GM18526 (cell line): Measurements from ENCODE around the gene GPRIN1.

Experiments used
- POLR2A ChIP-seq: IDR thresholded peaks from 3 replicates; pipeline ENCODE4 v1.6.1; 2011; ENCODE audit not compliant: insufficient read length; ENCODE audit errors: extremely low read depth

The GPRIN1 gene

DNA sequence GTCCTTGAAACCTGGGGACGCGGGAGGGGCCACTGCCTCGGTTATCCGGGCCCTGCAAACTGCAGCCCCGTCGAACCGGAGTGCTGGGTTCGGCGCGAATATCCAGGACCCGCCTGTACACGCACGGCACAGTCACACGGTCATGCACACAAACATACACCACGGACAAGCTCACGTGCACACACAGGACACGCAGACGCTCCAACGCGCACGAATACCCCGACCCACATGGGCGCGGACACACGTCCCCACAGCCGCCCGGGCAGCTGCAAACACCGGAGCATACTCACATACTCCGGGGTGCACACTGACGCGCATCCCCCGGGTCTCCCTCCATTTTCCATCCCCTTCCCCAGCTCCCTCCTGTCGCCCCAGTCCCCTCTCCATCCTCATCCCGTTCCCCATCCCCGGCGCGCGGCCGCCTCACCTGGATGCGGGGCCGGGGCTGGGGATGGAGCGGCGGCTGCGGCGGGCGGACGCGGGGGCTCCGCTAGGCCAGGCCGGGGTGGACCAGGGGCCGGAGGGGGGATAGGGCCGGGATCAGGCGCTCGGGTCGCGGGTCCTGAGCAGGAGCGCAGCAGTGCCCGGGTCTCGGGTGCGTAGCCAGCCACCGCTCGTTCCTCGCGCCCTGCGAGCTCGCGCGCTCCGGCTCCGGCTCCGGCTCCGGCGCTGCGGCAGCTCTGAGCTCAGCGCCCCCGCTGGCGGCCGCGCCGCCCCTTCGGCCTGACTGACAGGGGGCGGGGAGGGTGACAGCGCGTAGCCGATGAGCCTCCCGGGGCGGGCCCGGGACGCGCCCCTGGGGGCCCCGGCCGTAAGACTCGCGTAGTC, 20.1 kb upstream of the GPRIN1 start, which contains the start of the genes EIF4E1B and SNCB:
Gene EIF4E1B (plus strand): TSS at position 823 of the 828 bp plus-strand sequence. CDS start 12,113 bp downstream, outside the sequence.
Gene SNCB (minus strand): TSS at position 682 of the 828 bp plus-strand sequence. CDS start 880 bp downstream, outside the sequence.
- TF ChIP-seq POLR2A = no peak

DNA sequence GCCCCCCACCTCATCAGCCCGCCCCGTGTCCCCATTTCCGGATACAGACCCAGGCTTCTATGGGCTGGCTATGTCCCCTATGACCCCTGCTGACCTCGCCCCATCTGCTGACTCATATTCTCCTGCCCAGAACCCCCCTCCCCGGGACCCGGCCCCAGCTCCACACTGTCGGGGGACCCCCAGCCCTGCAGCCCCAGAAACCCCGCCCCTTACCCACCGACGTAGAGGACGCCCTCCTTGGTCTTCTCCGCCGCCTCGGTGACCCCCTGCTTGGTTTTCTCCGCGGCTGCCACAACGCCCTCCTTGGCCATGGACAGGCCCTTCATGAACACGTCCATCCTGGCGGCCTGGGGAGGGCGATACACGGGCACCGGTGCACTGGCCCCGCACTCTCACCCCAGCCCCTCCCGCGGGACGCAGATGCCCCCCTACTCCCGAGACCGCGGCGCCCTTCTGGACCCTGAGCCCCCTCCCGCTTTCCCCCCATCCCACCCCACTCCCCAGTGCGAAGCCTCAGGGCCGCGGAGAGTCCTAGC, 19.4 kb upstream of the GPRIN1 start:
- TF ChIP-seq POLR2A = no peak

DNA sequence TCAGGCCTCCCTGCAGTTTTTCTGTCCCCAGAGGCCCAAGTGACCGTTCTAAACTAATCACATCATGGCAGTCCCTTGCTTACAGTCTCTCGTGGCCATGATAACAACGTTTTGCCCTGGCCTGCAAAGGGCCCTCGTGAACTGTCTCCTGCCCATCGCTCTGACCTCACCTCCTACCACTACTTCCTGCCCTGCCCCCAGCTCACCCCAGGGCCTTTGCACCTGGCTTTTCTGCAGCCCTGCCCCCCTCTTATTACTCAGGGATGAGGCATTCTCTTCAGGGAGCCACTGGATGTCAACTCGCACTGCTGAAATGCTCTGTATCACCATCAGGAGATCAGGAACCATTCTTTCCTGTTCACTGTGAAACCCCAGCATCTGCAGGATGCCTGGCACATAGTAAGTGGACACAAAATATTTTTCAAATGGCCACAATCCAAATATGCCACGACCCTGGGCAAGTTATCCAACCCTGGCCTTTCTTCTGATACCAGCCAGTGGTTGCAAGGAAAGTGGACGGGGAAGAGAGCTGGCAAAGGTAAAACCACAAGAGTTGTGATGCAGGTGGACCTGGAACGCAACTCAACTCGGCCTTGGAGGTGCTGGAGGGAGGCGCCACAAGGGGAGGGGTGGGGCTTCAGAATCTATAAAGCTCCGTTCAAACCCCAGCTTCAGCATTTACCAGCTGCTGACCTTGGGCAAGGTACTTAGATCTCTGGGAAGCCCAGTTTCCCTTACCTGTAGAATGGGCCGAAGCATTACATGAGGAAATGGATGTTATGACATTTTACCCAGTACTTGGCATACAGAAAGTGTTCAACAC, 18.7 kb upstream of the GPRIN1 start:
- no peak for TF ChIP-seq POLR2A

DNA sequence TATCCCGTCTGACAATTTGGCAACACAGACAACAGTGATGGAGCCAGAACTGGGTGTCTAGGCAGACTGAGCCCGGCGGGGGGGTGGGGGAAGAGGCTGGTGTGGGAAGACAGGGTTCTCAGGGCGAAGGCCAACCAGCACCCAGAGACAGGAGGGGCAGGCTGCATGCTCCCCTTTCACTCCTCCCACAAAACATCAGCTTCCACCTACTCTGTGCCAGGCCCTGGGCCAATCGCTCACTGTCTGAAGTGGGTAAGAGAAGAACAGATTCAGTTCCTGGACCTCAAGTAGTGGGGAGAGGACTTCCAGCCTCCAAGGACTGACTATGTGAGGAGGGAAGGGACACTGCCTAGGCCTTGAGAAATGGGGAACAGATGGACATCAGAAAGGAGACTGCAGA, 17.6 kb upstream of the GPRIN1 start:
- no peak for TF ChIP-seq POLR2A

DNA sequence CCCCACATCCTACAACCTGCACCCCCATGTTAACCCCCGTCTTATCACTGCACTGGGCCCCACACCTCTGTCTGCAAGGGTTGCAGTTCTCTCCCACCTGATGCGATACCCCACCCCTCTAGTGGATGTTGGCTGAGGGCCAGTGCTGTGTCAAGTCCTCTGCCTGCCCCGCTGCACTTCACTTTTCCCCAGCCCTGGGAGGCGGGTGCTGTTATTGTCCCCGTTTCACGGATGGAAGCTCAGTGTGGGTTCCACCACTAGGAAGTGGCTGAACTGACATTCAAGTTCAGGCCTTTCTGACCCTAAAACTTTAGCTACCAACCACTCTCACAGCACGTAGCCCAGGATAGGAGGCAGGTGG, 16.9 kb upstream of the GPRIN1 start:
- TF ChIP-seq POLR2A = no peak

DNA sequence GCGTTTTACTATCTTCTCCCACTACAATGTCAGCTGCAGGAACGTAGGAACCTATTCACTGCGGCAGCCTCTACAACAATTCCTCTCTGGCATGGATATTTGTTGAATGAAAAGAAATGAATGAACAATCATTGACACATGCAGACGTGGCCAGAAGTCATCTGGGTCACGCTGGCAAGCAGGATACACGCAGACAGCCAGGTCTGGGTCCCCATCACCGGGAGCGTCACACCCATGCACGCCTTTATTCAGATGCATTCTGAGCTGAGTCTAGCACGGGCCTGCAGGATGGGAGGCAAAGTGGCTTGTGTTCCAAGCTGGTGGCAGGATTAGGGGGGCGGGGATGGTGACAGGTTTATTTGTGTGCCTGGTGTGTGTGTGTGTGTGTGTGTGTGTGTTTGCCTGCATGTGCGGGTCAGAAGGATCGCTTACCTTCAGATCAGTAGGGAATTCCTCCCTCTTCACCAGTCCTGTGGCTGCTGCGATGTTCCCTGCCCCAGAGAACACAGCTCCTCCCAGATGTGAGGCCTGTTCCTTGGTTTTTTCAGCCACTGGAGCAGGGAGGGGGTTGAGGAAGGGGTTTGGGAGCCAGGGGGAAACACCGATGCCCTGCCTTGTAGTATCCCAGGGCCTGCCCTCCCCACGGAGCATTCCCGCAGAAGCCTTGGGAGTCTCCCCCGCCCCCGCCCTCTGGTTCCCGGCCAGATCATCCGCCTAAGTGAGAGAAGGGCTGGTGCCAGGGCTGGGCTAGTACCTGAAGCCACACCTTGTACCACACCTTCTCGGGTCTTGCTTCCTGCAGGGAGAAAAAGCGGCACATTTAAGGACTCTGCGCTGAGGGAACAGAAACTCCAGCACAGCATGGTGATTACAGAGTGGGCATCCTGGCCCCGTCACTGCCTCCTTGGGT, 16.3 kb upstream of the GPRIN1 start:
- no peak for TF ChIP-seq POLR2A

DNA sequence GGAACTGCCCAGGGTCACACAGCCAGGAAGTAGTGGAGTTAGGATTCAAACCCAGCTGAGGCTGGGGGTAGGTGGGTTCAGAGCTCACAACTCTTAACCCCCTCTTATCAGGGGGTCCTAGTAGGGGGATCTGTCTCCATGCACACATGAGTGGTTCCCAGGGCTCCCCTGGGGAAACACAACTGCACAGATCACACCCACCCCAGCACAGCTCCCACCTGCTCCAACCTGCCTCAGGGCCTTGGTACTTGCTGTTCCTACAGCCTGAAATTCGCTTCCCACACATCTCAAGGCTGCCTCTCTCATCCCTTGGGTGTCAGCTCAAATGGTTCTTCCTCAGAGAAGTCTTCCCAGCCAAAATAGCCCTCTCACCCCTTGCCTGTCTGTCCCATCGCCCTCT, 15.6 kb upstream of the GPRIN1 start:
- TF ChIP-seq POLR2A = no peak

DNA sequence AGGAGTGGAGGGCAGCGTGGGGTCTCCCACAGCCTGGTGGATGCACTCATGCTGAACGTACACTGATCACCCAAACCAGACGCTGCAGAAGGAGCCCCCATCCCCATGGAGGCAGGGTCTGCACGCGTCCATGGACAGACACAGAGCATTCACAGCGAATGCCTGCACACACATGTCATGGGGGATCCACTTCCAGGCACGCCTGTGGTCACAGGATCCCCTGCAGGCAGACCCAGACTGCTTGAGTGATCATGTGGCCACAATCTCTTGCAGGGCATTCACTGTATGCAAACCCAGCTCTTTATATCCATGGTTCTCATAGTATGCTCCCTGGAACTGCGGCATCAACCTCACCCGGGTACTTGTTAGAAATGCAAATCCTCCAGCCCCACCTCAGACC, 15.0 kb upstream of the GPRIN1 start:
- no peak for TF ChIP-seq POLR2A

DNA sequence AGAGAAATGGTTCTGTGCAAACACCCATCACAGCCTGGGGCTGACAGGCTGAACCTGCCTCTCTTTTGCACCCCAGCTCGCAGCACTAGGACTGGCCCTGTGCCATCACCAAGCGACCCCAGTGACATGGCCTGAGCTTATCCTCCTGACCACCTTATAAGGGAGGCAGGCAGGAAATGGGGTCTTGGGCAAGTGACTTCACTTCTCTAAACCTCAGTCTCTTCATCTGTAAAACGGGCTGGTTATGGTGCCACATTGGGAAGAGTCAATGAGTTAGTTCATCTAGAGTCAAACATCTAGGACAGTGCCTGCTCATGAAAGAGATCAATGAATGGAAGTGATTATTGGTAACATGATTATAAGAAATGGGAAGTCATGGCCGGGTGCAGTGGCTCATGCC, 14.2 kb upstream of the GPRIN1 start:
- no peak for TF ChIP-seq POLR2A

DNA sequence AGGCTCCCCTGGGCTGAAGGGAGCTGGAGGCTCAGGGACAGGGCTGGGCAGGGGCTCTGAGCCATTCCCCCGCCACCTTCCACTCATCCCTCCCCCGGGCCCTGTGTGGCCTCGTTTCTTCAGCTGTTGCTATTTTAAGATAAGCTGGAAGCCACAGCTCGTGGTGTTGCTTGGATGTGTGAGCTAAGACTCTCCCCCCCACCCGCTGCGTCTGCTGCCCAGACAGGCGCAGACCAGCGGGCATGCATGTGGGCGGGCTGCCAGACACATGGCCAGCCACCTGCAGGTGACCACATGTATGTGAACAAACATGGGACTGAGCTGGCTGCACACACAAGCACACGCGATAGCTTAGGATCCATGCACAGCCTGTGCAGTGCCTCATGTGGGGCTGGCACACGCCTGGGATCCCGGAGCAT, 11.7 kb upstream of the GPRIN1 start:
- TF ChIP-seq POLR2A = no peak

DNA sequence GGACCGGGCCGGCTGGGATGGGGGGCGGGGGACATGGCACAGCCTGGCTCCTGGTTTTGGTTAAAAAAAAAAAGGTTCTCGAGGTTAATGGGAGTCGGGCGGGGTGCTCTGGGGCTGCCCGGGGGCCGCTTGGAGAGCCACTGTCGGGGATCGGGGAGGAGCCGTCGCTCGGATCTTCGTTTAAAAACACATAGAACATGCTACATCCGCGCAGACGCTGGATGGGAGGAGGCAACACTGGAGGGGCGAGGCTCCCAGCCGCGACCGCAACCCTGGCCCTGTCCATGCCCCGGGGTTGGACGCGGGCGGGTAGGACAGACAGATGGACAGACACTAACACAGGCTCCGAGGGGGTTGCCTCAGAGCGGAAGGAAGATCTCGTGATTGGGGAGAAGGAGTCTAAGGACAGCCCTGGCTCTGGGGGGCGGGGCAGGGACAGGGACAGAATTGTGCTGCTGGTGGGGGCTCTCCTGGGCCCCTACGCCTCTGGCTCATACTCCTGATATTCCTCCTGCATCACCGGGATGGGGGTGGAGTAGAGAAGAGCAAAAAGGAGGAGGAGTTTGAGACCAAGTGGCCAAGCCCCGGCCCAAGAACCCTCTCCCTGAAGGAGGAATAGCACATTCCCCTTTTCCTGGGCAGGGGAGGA, 10.5 kb upstream of the GPRIN1 start:
- TF ChIP-seq POLR2A = no peak

DNA sequence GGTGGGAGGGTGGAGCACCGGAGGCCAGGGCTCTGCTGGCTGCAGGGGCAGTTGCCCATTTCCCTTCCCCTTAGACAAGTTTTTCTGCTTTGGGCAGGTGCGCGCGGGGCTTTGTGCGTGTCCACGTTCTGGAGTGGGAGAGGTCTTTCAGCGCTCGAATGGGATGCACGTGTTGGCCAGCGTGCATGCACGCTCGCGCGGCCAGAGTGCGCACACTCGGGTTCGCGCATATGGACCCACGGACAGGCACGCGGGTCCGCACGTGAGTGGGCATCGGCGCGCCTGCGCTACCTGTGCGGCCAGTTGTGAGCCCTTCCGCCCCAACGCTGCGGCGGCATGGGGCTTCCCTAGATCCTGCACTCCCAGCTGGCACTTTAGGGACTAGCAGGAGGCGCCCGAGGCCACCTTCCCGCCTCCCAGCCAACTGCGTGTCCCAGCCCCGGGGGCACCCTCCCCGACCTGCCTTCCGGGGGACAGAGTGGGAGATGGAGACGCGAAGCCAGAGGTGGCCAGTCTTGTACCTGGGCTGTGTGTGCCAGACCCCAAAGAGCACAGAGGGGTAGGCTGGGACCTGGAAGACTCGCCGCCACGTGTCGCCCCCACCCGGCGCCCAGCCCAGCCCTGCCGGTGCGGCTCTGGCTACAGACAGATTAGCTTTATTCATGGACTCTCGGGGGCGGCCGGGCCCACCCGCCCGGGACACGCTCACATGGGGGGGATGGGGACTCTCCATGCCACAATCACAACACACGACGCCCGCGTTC, 9.8 kb upstream of the GPRIN1 start:
- no peak for TF ChIP-seq POLR2A

DNA sequence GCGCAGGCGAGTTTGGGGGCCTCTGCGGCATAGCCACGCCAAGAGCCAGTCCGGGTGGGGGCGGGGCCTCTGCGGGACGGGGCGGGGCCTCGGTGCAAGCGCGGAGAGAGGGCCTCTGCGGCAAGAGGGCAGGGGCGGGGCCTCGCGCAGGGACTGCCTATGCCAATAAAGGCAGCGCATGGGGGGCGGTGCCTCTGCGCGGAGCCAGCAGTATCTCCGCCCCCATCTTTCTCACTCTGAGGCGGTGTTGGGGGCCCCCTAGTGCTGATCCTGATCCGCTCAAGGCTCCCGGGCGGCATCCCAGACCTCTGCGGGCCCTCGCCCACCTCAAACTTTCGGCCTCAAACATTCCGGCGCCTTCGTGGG, 9.2 kb upstream of the GPRIN1 start:
- TF ChIP-seq POLR2A = no peak

DNA sequence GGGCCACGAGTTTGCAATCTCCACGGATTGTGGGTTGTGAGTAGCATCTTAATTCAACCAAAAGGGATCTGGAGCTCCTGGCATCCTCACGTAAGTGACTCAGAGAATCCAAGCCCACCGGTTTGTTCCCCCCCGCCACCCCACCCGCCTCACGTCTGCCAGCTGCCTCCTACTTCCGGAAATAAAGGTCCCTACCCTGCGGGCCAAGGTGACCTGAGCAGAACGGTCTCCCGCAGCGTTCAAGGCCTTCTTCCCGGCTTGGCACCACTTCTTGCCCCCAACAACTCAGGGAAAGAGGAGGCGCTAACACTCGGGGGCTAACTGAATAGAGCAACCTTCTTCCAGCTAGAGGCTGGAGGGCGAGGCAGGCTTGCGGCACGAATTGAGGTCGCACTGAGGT, 8.8 kb upstream of the GPRIN1 start:
- no peak for TF ChIP-seq POLR2A

DNA sequence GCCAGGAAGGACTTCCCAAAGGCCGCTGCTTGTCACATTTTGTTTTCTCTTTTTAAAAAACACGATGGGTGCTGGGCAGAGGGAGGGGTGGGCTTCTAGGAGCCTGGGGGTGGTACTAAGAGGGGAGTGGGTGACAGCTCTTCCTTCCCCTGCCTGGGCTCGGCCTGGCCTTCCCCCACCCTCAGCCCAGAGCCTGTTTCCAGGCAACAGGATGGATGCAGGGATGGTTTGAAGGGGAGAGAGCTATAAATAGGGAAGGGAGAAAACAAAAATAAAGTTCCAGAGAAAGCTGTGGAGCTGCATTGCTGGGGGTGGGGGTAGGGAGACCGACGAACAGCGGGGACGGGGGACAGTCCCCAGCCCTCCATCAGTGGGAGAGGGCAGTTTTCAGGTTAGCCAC, 6.6 kb upstream of the GPRIN1 start:
- no peak for TF ChIP-seq POLR2A
